GM23248 (cell line): ENCODE data around the gene CAPNS2. TPM values are rescaled to one million over a fixed set of nuclear protein-coding genes. Genes with fewer than 3 reads are reported as not detected.

ENCODE experiments used
- DNase-seq: peaks from one replicate; pipeline ENCODE4 v3.0.0-alpha.2; 2015
- H2AFZ ChIP-seq: fragments of 200-600 bp; sonication (generic); 2 replicates; pipeline ENCODE4 v1.6.1; 2016; ENCODE audit warnings: antibody characterized with exemption
- H3F3A ChIP-seq: fragments of 200-600 bp; sonication (generic); 2 replicates; pipeline ENCODE4 v1.6.1; 2016; ENCODE audit warnings: mild to moderate bottlenecking, antibody characterized with exemption, mixed run types; ENCODE audit not compliant: insufficient read depth
- H3K27ac ChIP-seq: fragments of 200-600 bp; sonication (generic); 2 replicates; pipeline ENCODE4 v1.5.1; 2016; ENCODE audit warnings: mild to moderate bottlenecking
- H3K27me3 ChIP-seq: fragments of 200-600 bp; sonication (generic); replicated peaks from 2 replicates; pipeline ENCODE4 v1.6.1; 2016; ENCODE audit warnings: mild to moderate bottlenecking; ENCODE audit not compliant: insufficient read depth
- H3K36me3 ChIP-seq: fragments of 200-600 bp; sonication (generic); 2 replicates; pipeline ENCODE4 v1.6.1; 2016; ENCODE audit warnings: low read depth, mild to moderate bottlenecking
- H3K4me1 ChIP-seq: fragments of 200-600 bp; sonication (generic); 2 replicates; pipeline ENCODE4 v1.6.1; 2016; ENCODE audit warnings: mild to moderate bottlenecking; ENCODE audit not compliant: insufficient read depth
- H3K4me2 ChIP-seq: fragments of 200-600 bp; sonication (generic); one replicate; pipeline ENCODE4 v1.6.1; 2016; ENCODE audit warnings: mild to moderate bottlenecking; ENCODE audit not compliant: unreplicated experiment
- H3K4me3 ChIP-seq: fragments of 200-600 bp; sonication (generic); 2 replicates; pipeline ENCODE4 v1.5.1; 2016; ENCODE audit warnings: mild to moderate bottlenecking
- H3K79me2 ChIP-seq: fragments of 200-600 bp; sonication (generic); 2 replicates; pipeline ENCODE4 v1.6.1; 2016; ENCODE audit warnings: mild to moderate bottlenecking; ENCODE audit not compliant: insufficient read depth
- H3K9ac ChIP-seq: fragments of 200-600 bp; sonication (generic); 2 replicates; pipeline ENCODE4 v1.6.1; 2016; ENCODE audit warnings: mild to moderate bottlenecking
- H3K9me2 ChIP-seq: fragments of 200-600 bp; sonication (generic); 2 replicates; pipeline ENCODE4 v1.6.1; 2016; ENCODE audit warnings: mixed run types, mild to moderate bottlenecking, moderate library complexity; ENCODE audit not compliant: insufficient read depth
- H3K9me3 ChIP-seq: fragments of 200-600 bp; sonication (generic); one replicate; pipeline ENCODE4 v1.6.1; 2017; ENCODE audit warnings: low read depth
- H4K20me1 ChIP-seq: fragments of 200-600 bp; sonication (generic); 2 replicates; pipeline ENCODE4 v1.6.0; 2016; ENCODE audit not compliant: insufficient read depth
- EZH2 ChIP-seq: fragments of 200-600 bp; sonication (generic); IDR thresholded peaks from 2 replicates; pipeline ENCODE4 v1.6.1; 2018; ENCODE audit warnings: antibody characterized with exemption, mild to moderate bottlenecking; ENCODE audit not compliant: insufficient read depth, poor library complexity, severe bottlenecking
- EZH2phosphoT487 ChIP-seq: fragments of 200-600 bp; sonication (generic); IDR thresholded peaks from 2 replicates; pipeline ENCODE4 v1.6.1; 2018; ENCODE audit warnings: antibody characterized with exemption, moderate library complexity, mild to moderate bottlenecking, low read depth; ENCODE audit not compliant: insufficient read depth
- WGBS, 2 experiments: methylation state at CpG; one replicate each; pipeline ENCODE4 v1.1.6; 2015 to 2017; ENCODE audit warnings: low lambda C conversion rate in 2 of 2, low coverage in 1 of 2; ENCODE audit errors: missing lambda C conversion rate in 2 of 2; 5-methylcytosine and 5-hydroxymethylcytosine counted together
- in situ Hi-C: fragments of 300-500 bp; cut with MboI; formaldehyde crosslinking; loops from 2 replicates; pipeline ENCODE4 v1.15.0; 2020
- polyA plus RNA-seq: library from polyadenylated mRNA; unstranded; fragments of >200 nt; fragmentation: Nextera tagmentation; extraction: Ambion mirVana; gene quantifications from 2 replicates; pipeline ENCODE4 v1.2.1, GENCODE V29; 2016
- total RNA-seq: library from RNA; depleted of rRNA; stranded (reverse); fragments of >200 nt; shearing (Covaris generic); gene quantifications from 2 replicates; pipeline ENCODE4 v1.2.3, GENCODE V29; 2014; rRNA removed

The CAPNS2 gene
- total RNA-seq: not detected in 2 replicates
- 0.19 TPM in 1 of 2 replicates, not detected in the other for polyA plus RNA-seq

DNA sequence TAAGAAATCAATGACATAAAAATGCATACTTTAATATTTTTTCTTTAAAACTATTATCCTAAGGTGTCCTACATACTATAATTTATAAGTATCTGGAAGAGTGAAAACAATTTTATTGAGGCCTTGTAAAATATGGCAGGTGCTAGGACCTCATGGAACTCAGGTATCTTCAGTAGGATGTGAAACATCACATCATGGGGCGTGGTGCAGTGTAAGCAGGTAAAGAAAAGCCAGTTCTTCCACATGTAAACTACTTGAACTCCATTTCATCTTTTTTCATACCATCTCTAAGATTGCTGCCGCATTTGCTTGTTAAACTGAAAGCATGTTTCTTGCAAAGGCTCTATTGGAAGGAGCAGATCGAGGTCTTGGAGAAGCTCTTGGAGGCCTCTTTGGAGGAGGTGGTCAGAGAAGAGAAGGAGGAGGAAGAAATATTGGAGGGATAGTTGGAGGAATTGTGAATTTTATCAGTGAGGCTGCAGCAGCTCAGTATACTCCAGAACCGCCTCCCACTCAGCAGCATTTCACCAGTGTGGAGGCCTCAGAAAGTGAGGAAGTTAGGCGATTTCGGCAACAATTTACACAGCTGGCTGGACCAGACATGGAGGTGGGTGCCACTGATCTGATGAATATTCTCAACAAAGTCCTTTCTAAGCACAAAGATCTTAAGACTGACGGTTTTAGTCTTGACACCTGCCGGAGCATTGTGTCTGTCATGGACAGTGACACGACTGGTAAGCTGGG, at the start of gene CAPNS2:
Gene CAPNS2, plus strand, starts transcription at position 253 of the 744 bp plus-strand sequence. Its CDS starts 73 bp downstream, at position 326.
- in situ Hi-C loops: no loop called here
- H3K9ac ChIP-seq: no peak within 1 kb of the TSS
- H3K27me3 ChIP-seq: no peaks in the 10 kb centered on the region

DNA sequence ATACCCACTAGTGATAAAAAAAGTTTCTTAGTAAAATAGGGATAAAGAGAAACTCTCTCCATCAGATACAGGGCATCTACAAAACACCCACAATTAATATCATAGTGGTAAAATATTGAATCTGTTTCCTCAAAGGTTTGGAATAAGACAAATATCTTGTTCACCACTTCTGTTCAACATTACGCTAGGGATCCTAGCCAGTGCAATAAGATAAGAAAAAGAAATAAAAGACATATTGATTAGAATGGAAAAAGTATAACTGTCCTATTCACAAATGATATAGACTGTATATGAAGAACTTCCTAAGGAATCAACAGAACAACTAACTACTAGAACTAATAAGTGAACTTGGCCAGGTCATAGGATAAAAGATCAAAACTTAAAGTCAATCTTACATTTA, 44.7 kb upstream of the CAPNS2 start:
- in situ Hi-C loops: no loop called here
- H3K4me2 ChIP-seq: no peak overlapping the region

More for the DNA sequence above, at the start of gene CAPNS2:
- no peak within 1 kb of the TSS for H2AFZ ChIP-seq
- no peak for TF ChIP-seq EZH2
- no peak for TF ChIP-seq EZH2phosphoT487
- no peak for DNase-seq
- H3F3A ChIP-seq: peaks cover 20% of the 10 kb centered on the region
- no peaks in the 10 kb centered on the region for H3K36me3 ChIP-seq
- peak within 1 kb of the TSS; percentile 6 for H3K4me2 ChIP-seq
- H3K4me1 ChIP-seq: peaks cover 50% of the 10 kb centered on the region
- H4K20me1 ChIP-seq: no peaks in the 10 kb centered on the region
- no peaks in the 10 kb centered on the region for H3K79me2 ChIP-seq
- no peaks in the 10 kb centered on the region for H3K9me2 ChIP-seq
- no peaks in the 10 kb centered on the region for H3K9me3 ChIP-seq
- WGBS, 2 experiments: 99% methylated on average over 9 of the region's 9 CpGs
- no peak within 1 kb of the TSS for H3K27ac ChIP-seq
- no peak within 1 kb of the TSS for H3K4me3 ChIP-seq

DNA sequence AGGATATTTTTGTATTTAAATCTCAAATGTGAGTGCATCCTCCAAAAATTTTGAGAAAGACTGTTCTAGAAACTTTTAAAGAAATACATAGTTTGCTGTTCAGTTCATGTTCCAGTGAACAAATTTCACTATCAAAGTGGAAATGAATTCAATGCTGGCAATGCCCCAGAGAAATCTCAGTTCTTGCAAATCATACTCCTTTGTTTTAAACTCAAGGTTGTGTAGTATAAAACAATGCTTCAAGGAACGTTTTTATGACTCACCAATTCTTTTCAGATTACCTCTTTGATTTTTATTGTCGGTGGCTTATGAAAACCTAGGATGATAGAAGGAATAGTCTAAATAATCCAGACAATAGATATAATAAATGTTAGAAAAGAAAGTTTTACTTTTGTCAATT, 40.0 kb upstream of the CAPNS2 start:
- in situ Hi-C loops: no loop called here

More for the DNA sequence above, 44.7 kb upstream of the CAPNS2 start:
- no peaks in the 10 kb centered on the region for H3K9me3 ChIP-seq
- no peak for DNase-seq
- H3K27me3 ChIP-seq: no peaks in the 10 kb centered on the region
- H3K36me3 ChIP-seq: no peaks in the 10 kb centered on the region
- no peaks in the 10 kb centered on the region; the same call in 1 of the 2 replicates for H3K9me2 ChIP-seq
- no peaks in the 10 kb centered on the region for H3K4me1 ChIP-seq
- H2AFZ ChIP-seq: no peak overlapping the region
- H3K9ac ChIP-seq: no peak overlapping the region
- no peak overlapping the region for H3K27ac ChIP-seq
- H3K4me3 ChIP-seq: no peak overlapping the region
- peaks cover 37% of the 10 kb centered on the region for H3F3A ChIP-seq
- 100% methylated on average over 1 of the region's 1 CpG for WGBS, 2 experiments
- TF ChIP-seq EZH2 (no peak), EZH2phosphoT487 (no peak)
- no peaks in the 10 kb centered on the region for H4K20me1 ChIP-seq
- no peaks in the 10 kb centered on the region for H3K79me2 ChIP-seq

GRCh38 chr16:55527885-55528284, 38.6 kb upstream of the CAPNS2 start:
- H4K20me1 ChIP-seq: no peaks in the 10 kb centered on the region
- TF ChIP-seq EZH2: no peak
- TF ChIP-seq EZH2phosphoT487: no peak
- H3K4me3 ChIP-seq: no peak overlapping the region
- no peaks in the 10 kb centered on the region for H3K9me2 ChIP-seq
- no peak overlapping the region for H3K27ac ChIP-seq
- H3K27me3 ChIP-seq: no peaks in the 10 kb centered on the region
- in situ Hi-C loops: no loop called here
- no peak overlapping the region for H3K4me2 ChIP-seq
- no peaks in the 10 kb centered on the region; the same call in 1 of the 2 replicates for H3K36me3 ChIP-seq
- no peak for DNase-seq
- peaks cover 5% of the 10 kb centered on the region; the same call in 1 of the 2 replicates for H3K4me1 ChIP-seq
- peaks cover 6% of the 10 kb centered on the region; the same call in 1 of the 2 replicates for H3F3A ChIP-seq
- no peaks in the 10 kb centered on the region for H3K79me2 ChIP-seq
- H3K9ac ChIP-seq: no peak overlapping the region
- H2AFZ ChIP-seq: no peak overlapping the region
- H3K9me3 ChIP-seq: no peaks in the 10 kb centered on the region

More for the DNA sequence above, 40.0 kb upstream of the CAPNS2 start:
- H3K9me2 ChIP-seq: no peaks in the 10 kb centered on the region
- no peaks in the 10 kb centered on the region for H4K20me1 ChIP-seq
- H3K4me3 ChIP-seq: no peak overlapping the region
- H2AFZ ChIP-seq: no peak overlapping the region
- DNase-seq: peak; percentile 26
- H3K9ac ChIP-seq: no peak overlapping the region
- no peaks in the 10 kb centered on the region for H3K27me3 ChIP-seq
- WGBS, 2 experiments: 61 to 69% methylated on average over 2 of the region's 2 CpGs
- H3K4me1 ChIP-seq: no peaks in the 10 kb centered on the region
- no peak overlapping the region for H3K4me2 ChIP-seq
- H3K27ac ChIP-seq: no peak overlapping the region
- H3K79me2 ChIP-seq: no peaks in the 10 kb centered on the region
- no peaks in the 10 kb centered on the region; the same call in 1 of the 2 replicates for H3K36me3 ChIP-seq
- peaks cover 7% of the 10 kb centered on the region; the same call in 1 of the 2 replicates for H3F3A ChIP-seq
- no peak for TF ChIP-seq EZH2
- TF ChIP-seq EZH2phosphoT487: no peak
- H3K9me3 ChIP-seq: no peaks in the 10 kb centered on the region
